MCF 10A (cell line): ENCODE results near the gene OPRL1. TPM values are rescaled to one million over a fixed set of nuclear protein-coding genes. Genes with fewer than 3 reads are reported as not detected.

Source experiments
- BruUV-seq: library from RNA; stranded (reverse); fragments of 400-500 nt; replicated peaks from 2 replicates; lab custom pipeline; 2021; lab: Mats Ljungman, UMichigan
- CTCF ChIA-PET: fragments of 300-600 bp; sonication (Branson Sonifier 250); formaldehyde crosslinking; extraction: SDS; loops from one replicate; lab custom pipeline; 2021; ENCODE audit warnings: antibody characterized with exemption, inconsistent platforms; lab: Yijun Ruan, JAX
- POLR2A ChIA-PET: fragments of 300-600, 350-650 bp; sonication (Branson Sonifier 250); formaldehyde crosslinking; extraction: SDS; loops from one replicate; lab custom pipeline; 2020; ENCODE audit warnings: antibody characterized with exemption, inconsistent platforms; lab: Yijun Ruan, JAX
- DNase-seq: peaks from one replicate; pipeline ENCODE4 v3.0.0-alpha.2; 2018; ENCODE audit not compliant: unreplicated experiment
- H3K27ac Mint-ChIP-seq: one replicate; pipeline ENCODE4 v1.8.0; 2022; ENCODE audit warnings: mild to moderate bottlenecking, low read depth, mixed read lengths; ENCODE audit not compliant: unreplicated experiment
- H3K27me3 Mint-ChIP-seq: one replicate; pipeline ENCODE4 v1.8.0; 2022; ENCODE audit warnings: mixed read lengths; ENCODE audit not compliant: insufficient read depth, unreplicated experiment
- H3K36me3 Mint-ChIP-seq: one replicate; pipeline ENCODE4 v1.8.0; 2022; ENCODE audit warnings: mild to moderate bottlenecking, moderate library complexity, mixed read lengths; ENCODE audit not compliant: insufficient read depth, unreplicated experiment
- H3K4me1 Mint-ChIP-seq: one replicate; pipeline ENCODE4 v1.8.0; 2022; ENCODE audit warnings: mixed read lengths; ENCODE audit not compliant: insufficient read depth, unreplicated experiment
- H3K4me3 Mint-ChIP-seq: one replicate; pipeline ENCODE4 v1.8.0; 2022; ENCODE audit warnings: mild to moderate bottlenecking, moderate library complexity, mixed read lengths; ENCODE audit not compliant: unreplicated experiment
- H3K9me3 Mint-ChIP-seq: one replicate; pipeline ENCODE4 v1.8.0; 2022; ENCODE audit warnings: mixed read lengths; ENCODE audit not compliant: unreplicated experiment
- intact Hi-C: fragments of 100-400 bp; cut with micrococcal nuclease; formaldehyde crosslinking; loops from 2 replicates; pipeline ENCODE4 v1.14.1; 2022
- total RNA-seq: library from RNA; stranded (reverse); gene quantifications from 2 replicates; pipeline ENCODE4 v1.2.3, GENCODE V29; 2022
- TF ChIP-seq, protein P1 (sequence below): fragments of 200-600 bp; IDR thresholded peaks from one replicate; pipeline ENCODE4 v1.8.0; 2022; ENCODE audit warnings: antibody characterized with exemption, mild to moderate bottlenecking; ENCODE audit not compliant: unreplicated experiment

Gene OPRL1
- total RNA-seq, 1 experiment from 2014 or later, result 0.12 TPM

DNA sequence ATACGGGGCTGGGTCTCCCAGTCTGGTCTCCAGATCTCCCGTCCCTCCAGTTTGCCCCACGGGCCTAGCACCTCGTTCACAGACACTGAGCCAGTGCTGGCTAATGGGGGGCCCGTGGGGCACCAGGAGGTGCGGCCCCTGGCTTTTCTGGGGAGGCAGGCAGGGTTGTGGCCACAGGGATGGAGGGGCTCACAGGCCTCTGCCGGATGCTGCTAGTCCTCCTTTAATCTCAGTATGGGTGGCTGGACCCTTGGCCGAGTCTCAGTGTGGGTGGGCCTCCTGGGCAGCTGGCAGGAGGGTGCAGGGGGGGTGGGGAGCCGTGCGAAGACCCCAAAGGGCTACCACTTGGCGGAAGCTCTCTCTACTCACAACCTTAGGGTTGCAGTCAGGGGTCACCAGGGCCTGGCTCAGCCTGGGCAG lies 28.8 kb upstream of the OPRL1 start:
- no peak for DNase-seq
- no peaks in the 10 kb centered on the region for H3K9me3 Mint-ChIP-seq
- no peak overlapping the region for H3K4me3 Mint-ChIP-seq
- no peaks in the 10 kb centered on the region for H3K27me3 Mint-ChIP-seq
- ChIA-PET CTCF (interaction anchor here (1.0 to 13.7 kb wide), 2 partner anchors 9 to 10 kb away, joined by 3 to 284 read pairs; partner anchors contain the start of gene C20orf204), POLR2A (interaction anchor here (0.8 to 3.0 kb wide), 3 partner anchors 10 to 12 kb away, joined by 3 to 11 read pairs (median 3); no protein-coding TSS in a partner anchor)
- H3K36me3 Mint-ChIP-seq, result no peaks in the 10 kb centered on the region
- no peak overlapping the region for H3K27ac Mint-ChIP-seq
- TF ChIP-seq, protein P1, sequence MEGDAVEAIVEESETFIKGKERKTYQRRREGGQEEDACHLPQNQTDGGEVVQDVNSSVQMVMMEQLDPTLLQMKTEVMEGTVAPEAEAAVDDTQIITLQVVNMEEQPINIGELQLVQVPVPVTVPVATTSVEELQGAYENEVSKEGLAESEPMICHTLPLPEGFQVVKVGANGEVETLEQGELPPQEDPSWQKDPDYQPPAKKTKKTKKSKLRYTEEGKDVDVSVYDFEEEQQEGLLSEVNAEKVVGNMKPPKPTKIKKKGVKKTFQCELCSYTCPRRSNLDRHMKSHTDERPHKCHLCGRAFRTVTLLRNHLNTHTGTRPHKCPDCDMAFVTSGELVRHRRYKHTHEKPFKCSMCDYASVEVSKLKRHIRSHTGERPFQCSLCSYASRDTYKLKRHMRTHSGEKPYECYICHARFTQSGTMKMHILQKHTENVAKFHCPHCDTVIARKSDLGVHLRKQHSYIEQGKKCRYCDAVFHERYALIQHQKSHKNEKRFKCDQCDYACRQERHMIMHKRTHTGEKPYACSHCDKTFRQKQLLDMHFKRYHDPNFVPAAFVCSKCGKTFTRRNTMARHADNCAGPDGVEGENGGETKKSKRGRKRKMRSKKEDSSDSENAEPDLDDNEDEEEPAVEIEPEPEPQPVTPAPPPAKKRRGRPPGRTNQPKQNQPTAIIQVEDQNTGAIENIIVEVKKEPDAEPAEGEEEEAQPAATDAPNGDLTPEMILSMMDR, result no peak
- intact Hi-C loops, result no loop called here
- BruUV-seq, result no TSS peak
- H3K4me1 Mint-ChIP-seq, result peaks cover 9% of the 10 kb centered on the region

DNA sequence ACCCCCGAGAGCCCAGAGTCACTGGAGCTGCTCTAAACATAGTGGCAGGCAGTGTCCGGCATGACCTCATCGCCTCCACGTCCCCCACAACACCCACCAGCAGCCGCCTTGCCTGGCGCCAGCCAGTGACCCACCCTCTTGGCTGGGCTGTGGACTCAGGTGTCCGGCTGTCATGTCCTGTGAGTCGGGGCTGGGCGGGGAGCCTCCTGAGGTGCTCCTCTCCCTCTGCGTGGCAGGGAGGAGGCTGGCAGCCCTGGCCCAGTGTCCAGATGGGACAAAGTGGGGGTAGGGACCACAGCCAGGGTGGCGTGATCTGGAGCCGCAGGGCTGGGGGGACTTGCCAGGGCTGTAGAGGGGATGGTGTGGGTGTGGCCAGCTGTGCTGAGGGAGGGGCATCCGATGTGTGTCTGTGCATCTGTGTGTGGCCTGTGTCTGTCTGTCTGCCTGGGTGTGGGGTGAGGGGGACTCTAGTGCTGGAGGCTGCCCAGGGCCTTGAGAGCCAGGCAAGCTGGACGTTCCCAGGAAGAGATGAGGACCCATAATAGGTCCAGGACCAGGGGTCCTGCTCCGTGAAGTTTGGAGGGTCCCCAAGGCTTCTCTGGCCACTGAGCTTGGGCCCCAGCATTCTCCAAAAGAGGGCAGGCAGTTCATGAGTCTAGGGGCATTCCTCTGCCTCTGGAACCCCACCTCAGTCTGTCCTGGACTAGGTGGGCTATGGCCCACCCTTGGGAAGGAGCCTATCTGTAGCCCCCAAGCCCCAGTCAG lies 28.1 kb upstream of the OPRL1 start:
- Mint-ChIP-seq H3K4me1 (peaks cover 7% of the 10 kb centered on the region), H3K4me3 (no peak overlapping the region), H3K36me3 (no peaks in the 10 kb centered on the region), H3K9me3 (no peaks in the 10 kb centered on the region), H3K27me3 (no peaks in the 10 kb centered on the region), H3K27ac (no peak overlapping the region)
- TF ChIP-seq, protein P1, result no peak
- ChIA-PET CTCF (interaction anchor here (0.9 to 13.7 kb wide), 4 partner anchors 9 to 71 kb away, joined by 3 to 284 read pairs (median 4); partner anchors contain the start of genes C20orf204 and PRPF6), POLR2A (interaction anchor here (0.8 to 3.5 kb wide), 3 partner anchors 10 to 187 kb away, joined by 3 to 16 read pairs (median 3); partner anchors contain the start of genes TCEA2 and TPD52L2)
- DNase-seq, result no peak
- intact Hi-C loops, result no loop called here
- BruUV-seq, result no TSS peak

DNA sequence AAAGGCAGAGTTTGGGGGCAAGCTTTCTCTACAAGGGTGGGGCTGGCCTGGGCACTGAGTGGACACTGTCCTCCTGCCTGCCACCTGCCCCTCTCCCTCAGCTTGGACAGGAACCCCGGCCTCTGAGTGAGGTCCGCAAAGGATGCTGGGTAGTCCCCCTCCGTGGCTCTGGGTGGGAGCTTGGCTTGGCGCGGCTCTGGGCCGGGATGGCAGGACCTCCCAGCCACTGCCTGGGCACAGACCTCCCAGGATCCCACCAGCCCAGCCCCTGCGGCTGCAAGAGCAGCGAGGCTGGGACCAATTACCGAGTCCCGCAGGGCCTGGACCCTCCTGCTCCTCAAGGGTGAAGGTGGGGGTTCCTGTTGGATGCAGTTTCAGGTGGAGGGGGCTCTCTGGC lies 27.6 kb upstream of the OPRL1 start:
- ChIA-PET POLR2A (interaction anchor here (0.7 to 3.5 kb wide), 5 partner anchors 7 to 187 kb away, joined by 3 to 16 read pairs (median 4); partner anchors contain the start of genes TCEA2 and TPD52L2), CTCF (interaction anchor here (0.9 to 13.7 kb wide), 3 partner anchors 12 to 72 kb away, joined by 3 to 284 read pairs (median 6); partner anchors contain the start of genes C20orf204 and PRPF6)
- BruUV-seq, result no TSS peak
- intact Hi-C loops, result no loop called here
- H3K27me3 Mint-ChIP-seq, result no peaks in the 10 kb centered on the region
- no peaks in the 10 kb centered on the region for H3K9me3 Mint-ChIP-seq
- H3K4me3 Mint-ChIP-seq, result no peak overlapping the region
- H3K36me3 Mint-ChIP-seq, result no peaks in the 10 kb centered on the region
- H3K27ac Mint-ChIP-seq, result no peak overlapping the region
- no peak for DNase-seq
- TF ChIP-seq, protein P1, result no peak
- H3K4me1 Mint-ChIP-seq, result peaks cover 7% of the 10 kb centered on the region
